Heart left ventricle (tissue), 16 donors: ENCODE data around the gene CIAO3. TPM values are rescaled to one million over a fixed set of nuclear protein-coding genes. Genes with fewer than 3 reads are reported as not detected.

Experiments
- ATAC-seq, 4 donors: fragments of 200-7000 bp; cut with Tn5 transposase; one replicate each; pipeline ENCODE4 v1.9.1; 2020 to 2022; ENCODE audit warnings: moderate library complexity in 4 of 4, mild to moderate bottlenecking in 3 of 4, moderate number of reproducible peaks in 1 of 4
- DNase-seq, 5 donors: peaks; one replicate each; pipeline ENCODE4 v3.0.0-alpha.2; 2020
- H3K27ac ChIP-seq, 12 donors: fragments of 200-600 bp; sonication (generic) in 4 of 12; one replicate each; pipeline versions ENCODE4 v1.5.0 to v1.8.0; 2016 to 2022; ENCODE audit warnings: mild to moderate bottlenecking in 2 of 12
- H3K27me3 ChIP-seq, 9 donors: fragments of 200-600 bp; sonication (generic) in 2 of 9; one replicate each; pipeline versions ENCODE4 v1.5.1 to v1.8.0; 2016 to 2022; ENCODE audit warnings: mild to moderate bottlenecking in 3 of 9
- H3K36me3 ChIP-seq, 9 donors: fragments of 200-600 bp; sonication (generic) in 2 of 9; one replicate each; pipeline versions ENCODE4 v1.5.0 to v1.8.0; 2018 to 2022; ENCODE audit warnings: mild to moderate bottlenecking in 2 of 9
- H3K4me1 ChIP-seq, 12 donors: fragments of 200-600 bp; sonication (generic) in 4 of 12; one replicate each; pipeline versions ENCODE4 v1.5.0 to v1.8.0; 2016 to 2022; ENCODE audit warnings: mild to moderate bottlenecking in 3 of 12
- H3K4me3 ChIP-seq, 12 donors: fragments of 200-600 bp; sonication (generic) in 4 of 12; one replicate each; pipeline versions ENCODE4 v1.5.0 to v1.8.0; 2017 to 2022; ENCODE audit warnings: mild to moderate bottlenecking in 9 of 12, moderate library complexity in 4 of 12
- H3K9me3 ChIP-seq, 12 donors: fragments of 200-600 bp; sonication (generic) in 4 of 12; one replicate each; pipeline versions ENCODE4 v1.5.0 to v1.8.0; 2016 to 2022; ENCODE audit warnings: mild to moderate bottlenecking in 1 of 12
- POLR2A ChIP-seq, 2 donors: fragments of 450-650 bp; IDR thresholded peaks; one replicate each; pipeline ENCODE4 v1.6.1; 2017; ENCODE audit warnings: antibody characterized with exemption in 2 of 2, mild to moderate bottlenecking in 2 of 2, moderate library complexity in 2 of 2
- WGBS, 4 donors: extraction: QIAGEN DNeasy Blood & Tissue Kit in 2 of 4; methylation state at CpG; one replicate each; pipeline versions ENCODE4 v1.1.5 to v1.1.7; 2013 to 2018; 5-methylcytosine and 5-hydroxymethylcytosine counted together
- intact Hi-C, 10 donors: fragments of 100-400 bp; cut with DNase I; formaldehyde crosslinking; loops; one replicate each; pipeline versions ENCODE4 v1.11.1 to v1.14.2; 2022
- polyA plus RNA-seq, 2 donors: library from polyadenylated mRNA; stranded (reverse); fragments of 200-250 nt; gene quantifications; one replicate each; pipeline ENCODE4 v1.2.3, GENCODE V29; 2013
- total RNA-seq, 9 donors: library from RNA; depleted of rRNA in 2 of 9; stranded (reverse); fragments of >200 nt in 2 of 9; fragmentation: NEBNext Ultra II Directional in 3 of 9; extraction: Animal tissue kit (Norgen Biotek cat#: 25700) in 3 of 9; gene quantifications; one replicate each; pipeline versions ENCODE4 v1.1.0 to v1.2.4, GENCODE V29; 2016 to 2023
- TF ChIP-seq, protein P1 (sequence below), 12 donors: fragments of 200-600 bp; sonication (generic) in 4 of 12; IDR thresholded peaks; one replicate each; pipeline versions ENCODE4 v1.5.0 to v1.8.0; 2018 to 2022; ENCODE audit warnings: antibody characterized with exemption in 12 of 12, mild to moderate bottlenecking in 5 of 12
- donor health status: ischemic (EF 13 %, LVEDD 7.1; RV severe dilation, severe dysfunction).
- donor health status: healthy with polysubstance abuse.
- donor health status: DM: no; HTN: yes; CAD: no.
- donor health status: DM: no; HTN: no; CAD: no.
- donor health status: ischemic (EF 25% LVEDD 6.9; RV normal size, moderate dysfunction).
- donor health status: ischemic (EF 25% LVEDD 5.7; RV mildly dilated, moderate dysfunction).
- donor health status: healthy.
- donor health status: DM: yes; HTN: yes; CAD: no.
- donor health status: ischemic (EF 35%, LVEDD 5.7; RV mildly dilated, moderate dysfunction).
- donor health status: nonischemic (EF 11% LVEDD 7.7; RV severe dilation, severe dysfunction).
- donor health status: DM: yes; HTN: yes; CAD: no.
- donor health status: PGD.
- donor health status: ischemic (EF 29% LVEDD 5.4; RV normal size, mild dysfunction).
- donor health status: nonischemic (EF 23%, LVEDD 6.1; RV moderate dilation, normal function).

The CIAO3 gene
- total and polyA plus RNA-seq, 11 donors = 21.4 to 41.5 (median 28.2) TPM

DNA sequence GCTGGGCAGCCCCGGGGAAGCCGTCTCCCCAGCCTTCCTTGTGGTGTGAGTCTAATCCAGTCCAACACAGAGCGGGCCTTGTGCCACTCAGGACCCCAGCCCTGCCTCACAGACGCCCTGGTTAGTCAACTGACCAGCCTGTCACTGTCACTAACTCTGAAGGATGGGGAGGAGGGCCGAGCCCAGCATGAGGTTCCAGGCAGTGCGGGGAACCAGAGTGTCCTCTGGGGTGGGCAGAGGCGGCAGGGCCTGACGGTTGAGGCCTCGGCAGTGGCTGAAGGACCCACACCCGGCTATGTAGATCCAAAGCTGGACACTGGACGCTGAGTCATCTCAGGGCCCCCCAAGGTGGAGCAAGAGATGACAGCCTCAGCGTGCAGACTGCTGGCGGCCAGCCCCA, 38.8 kb upstream of the CIAO3 start:
- intact Hi-C loops = no loop called here
- H3K9me3 ChIP-seq = no peaks in the 10 kb centered on the region
- 69 to 75% (median 72%) methylated on average over 3 to 13 of the region's 13 CpGs for WGBS, 4 donors

DNA sequence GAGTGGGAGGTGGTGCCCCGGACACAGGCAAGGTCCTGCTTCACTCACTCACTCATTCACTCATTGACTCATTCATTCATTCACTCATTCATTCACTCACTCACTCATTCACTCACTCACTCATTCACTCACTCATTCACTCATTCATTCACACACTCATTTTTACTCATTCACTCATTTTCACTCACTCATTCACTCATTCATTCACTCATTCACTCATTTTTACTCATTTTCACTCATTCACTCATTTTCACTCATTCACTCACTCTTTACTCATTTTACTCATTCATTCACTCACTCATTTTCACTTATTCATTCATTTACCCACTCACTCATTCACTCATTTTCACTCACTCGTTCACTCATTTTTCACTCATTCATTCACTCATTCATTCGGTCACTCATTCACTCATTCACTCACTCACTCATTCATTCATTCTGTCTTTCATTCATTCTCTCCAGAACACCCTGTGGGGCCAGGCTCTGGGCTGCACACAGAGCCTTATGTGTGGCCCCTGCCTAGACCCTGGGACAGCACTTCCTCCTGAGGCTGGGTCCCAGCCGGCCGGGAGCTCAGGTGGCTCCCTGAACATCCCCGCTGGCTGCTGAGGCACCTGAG, 38.2 kb upstream of the CIAO3 start:
- Histone ChIP-seq H3K27ac (no peak overlapping the region), H3K9me3 (no peaks in the 10 kb centered on the region), H3K4me3 (no peak overlapping the region), H3K4me1 (peaks cover 0 to 6% (median 0%) of the 10 kb centered on the region in 12 donors), H3K36me3 (no peaks in the 10 kb centered on the region), H3K27me3 (peaks cover 7 to 57% (median 12%) of the 10 kb centered on the region in 9 donors)
- no peak for DNase-seq
- WGBS, 4 donors = 83 to 92% (median 86%) methylated on average over 6 of the region's 6 CpGs
- intact Hi-C loops = no loop called here
- no peak for ATAC-seq
- TF ChIP-seq, protein P1, sequence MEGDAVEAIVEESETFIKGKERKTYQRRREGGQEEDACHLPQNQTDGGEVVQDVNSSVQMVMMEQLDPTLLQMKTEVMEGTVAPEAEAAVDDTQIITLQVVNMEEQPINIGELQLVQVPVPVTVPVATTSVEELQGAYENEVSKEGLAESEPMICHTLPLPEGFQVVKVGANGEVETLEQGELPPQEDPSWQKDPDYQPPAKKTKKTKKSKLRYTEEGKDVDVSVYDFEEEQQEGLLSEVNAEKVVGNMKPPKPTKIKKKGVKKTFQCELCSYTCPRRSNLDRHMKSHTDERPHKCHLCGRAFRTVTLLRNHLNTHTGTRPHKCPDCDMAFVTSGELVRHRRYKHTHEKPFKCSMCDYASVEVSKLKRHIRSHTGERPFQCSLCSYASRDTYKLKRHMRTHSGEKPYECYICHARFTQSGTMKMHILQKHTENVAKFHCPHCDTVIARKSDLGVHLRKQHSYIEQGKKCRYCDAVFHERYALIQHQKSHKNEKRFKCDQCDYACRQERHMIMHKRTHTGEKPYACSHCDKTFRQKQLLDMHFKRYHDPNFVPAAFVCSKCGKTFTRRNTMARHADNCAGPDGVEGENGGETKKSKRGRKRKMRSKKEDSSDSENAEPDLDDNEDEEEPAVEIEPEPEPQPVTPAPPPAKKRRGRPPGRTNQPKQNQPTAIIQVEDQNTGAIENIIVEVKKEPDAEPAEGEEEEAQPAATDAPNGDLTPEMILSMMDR (IDR thresholded peaks at IDR 0.05) = no peak
- TF ChIP-seq POLR2A (IDR thresholded peaks at IDR 0.05) = no peak

More for the DNA sequence above, 38.8 kb upstream of the CIAO3 start:
- ATAC-seq (no peak), DNase-seq (no peak)
- peaks cover 7 to 53% (median 12%) of the 10 kb centered on the region in 9 donors for H3K27me3 ChIP-seq
- TF ChIP-seq POLR2A (IDR thresholded peaks at IDR 0.05) = no peak
- TF ChIP-seq, protein P1 (IDR thresholded peaks at IDR 0.05) = no peak
- H3K36me3 ChIP-seq = no peaks in the 10 kb centered on the region
- no peak overlapping the region for H3K27ac ChIP-seq
- H3K4me3 ChIP-seq = no peak overlapping the region
- H3K4me1 ChIP-seq = peaks cover 0 to 8% (median 0%) of the 10 kb centered on the region in 12 donors

DNA sequence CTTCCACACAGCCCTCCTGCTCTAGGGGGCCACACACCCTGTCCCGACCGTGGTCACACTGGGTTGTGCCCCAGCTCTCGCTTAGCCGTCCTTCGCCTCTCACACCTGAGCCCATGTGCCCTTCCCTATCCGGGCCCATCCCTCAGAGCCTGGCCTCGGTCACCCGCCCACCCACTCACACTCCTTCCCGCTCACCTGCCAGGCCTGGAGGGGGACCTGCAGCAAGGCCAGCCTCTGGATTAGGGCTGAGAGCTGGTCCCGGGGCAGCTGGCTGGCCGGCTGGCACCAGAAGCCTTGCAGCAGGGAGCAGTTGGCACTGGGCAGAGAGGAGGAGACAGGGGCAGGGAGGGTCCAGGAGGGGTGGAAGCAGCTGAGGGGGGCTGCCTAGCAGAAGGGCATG, 37.6 kb upstream of the CIAO3 start:
- TF ChIP-seq POLR2A (IDR thresholded peaks at IDR 0.05) = no peak
- TF ChIP-seq, protein P1 (IDR thresholded peaks at IDR 0.05) = no peak
- H3K36me3 ChIP-seq = no peaks in the 10 kb centered on the region
- H3K4me3 ChIP-seq = no peak overlapping the region
- no peak for DNase-seq
- peaks cover 7 to 61% (median 12%) of the 10 kb centered on the region in 9 donors for H3K27me3 ChIP-seq
- H3K27ac ChIP-seq = no peak overlapping the region
- peaks cover 0 to under 1% (median 0%) of the 10 kb centered on the region in 12 donors for H3K4me1 ChIP-seq
- intact Hi-C loops = no loop called here
- H3K9me3 ChIP-seq = no peaks in the 10 kb centered on the region
- WGBS, 4 donors = 77 to 84% (median 81%) methylated on average over 11 of the region's 11 CpGs
- no peak for ATAC-seq

DNA sequence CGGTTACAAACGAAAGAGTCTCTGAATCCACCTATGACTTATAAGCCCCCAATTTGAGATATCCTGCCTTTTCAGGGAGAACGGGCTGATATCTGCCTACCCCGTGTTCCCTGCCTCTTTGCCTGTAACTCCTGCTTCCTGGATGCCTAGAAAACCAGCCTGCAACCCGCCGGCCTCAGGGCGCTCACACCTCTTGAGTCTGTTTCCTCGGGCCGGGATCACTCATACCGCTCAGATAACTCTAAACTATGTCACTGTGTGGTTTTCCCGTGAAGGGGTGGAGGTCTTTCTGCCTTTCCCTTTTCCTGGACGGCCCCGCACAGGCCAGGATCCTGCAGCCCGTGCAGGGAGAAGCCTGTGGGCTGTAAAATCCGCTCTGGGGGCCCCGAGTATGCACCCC, 37.0 kb upstream of the CIAO3 start:
- no peaks in the 10 kb centered on the region for H3K9me3 ChIP-seq
- WGBS, 4 donors = 18 to 24% (median 23%) methylated on average over 15 to 16 of the region's 16 CpGs
- peaks cover 3 to 55% (median 12%) of the 10 kb centered on the region in 9 donors for H3K27me3 ChIP-seq
- intact Hi-C loops = no loop called here
- ATAC-seq (no peak), DNase-seq (no peak)
- no peaks in the 10 kb centered on the region for H3K36me3 ChIP-seq
- H3K4me3 ChIP-seq = no peak overlapping the region
- H3K27ac ChIP-seq = no peak overlapping the region
- TF ChIP-seq, protein P1 (IDR thresholded peaks at IDR 0.05) = no peak
- TF ChIP-seq POLR2A (IDR thresholded peaks at IDR 0.05) = no peak
- H3K4me1 ChIP-seq = no peaks in the 10 kb centered on the region
